Subcutaneous abdominal adipose tissue (tissue), 5 donors: ENCODE data around the gene KIAA1958.

Experiments
- H3K27ac ChIP-seq: one replicate; pipeline ENCODE4 v1.7.0; 2013; ENCODE audit warnings: low read depth, mild to moderate bottlenecking, inconsistent platforms, low read length, moderate library complexity
- H3K27me3 ChIP-seq, 5 donors: one replicate each; pipeline ENCODE4 v1.7.0; 2013; ENCODE audit warnings: low read length in 5 of 5, inconsistent platforms in 1 of 5; ENCODE audit not compliant: control insufficient read depth in 5 of 5, insufficient read depth in 4 of 5
- H3K36me3 ChIP-seq, 5 donors: one replicate each; pipeline ENCODE4 v1.7.0; 2013; ENCODE audit warnings: low read length in 5 of 5; ENCODE audit not compliant: control insufficient read depth in 5 of 5, insufficient read depth in 5 of 5
- H3K4me1 ChIP-seq, 5 donors: one replicate each; pipeline ENCODE4 v1.7.0; 2013; ENCODE audit warnings: low read length in 5 of 5, mild to moderate bottlenecking in 3 of 5, moderate library complexity in 1 of 5; ENCODE audit not compliant: control insufficient read depth in 5 of 5, insufficient read depth in 5 of 5
- H3K4me3 ChIP-seq, 5 donors: one replicate each; pipeline ENCODE4 v1.7.0; 2013; ENCODE audit warnings: low read length in 5 of 5, low read depth in 1 of 5
- H3K9ac ChIP-seq, 5 donors: one replicate each; pipeline ENCODE4 v1.7.0; 2013; ENCODE audit warnings: low read length in 5 of 5, mild to moderate bottlenecking in 4 of 5, moderate library complexity in 3 of 5
- H3K9me3 ChIP-seq, 5 donors: one replicate each; pipeline ENCODE4 v1.7.0; 2013; ENCODE audit warnings: low read length in 5 of 5; ENCODE audit not compliant: control insufficient read depth in 5 of 5
- donor health status: healthy.
- donor health status: healthy.
- donor health status: healthy.
- donor health status: healthy.
- donor health status: healthy.

Gene KIAA1958

GRCh38 chr9:112550531-112550930, 63.9 kb downstream of the KIAA1958 start:
- Histone ChIP-seq H3K9me3 (no peaks in the 10 kb centered on the region), H3K9ac (no peak overlapping the region), H3K4me3 (no peak overlapping the region), H3K4me1 (peaks cover 0 to 7% (median 0%) of the 10 kb centered on the region in 5 donors), H3K36me3 (no peaks in the 10 kb centered on the region), H3K27me3 (no peaks in the 10 kb centered on the region), H3K27ac (no peak overlapping the region)

GRCh38 chr9:112551641-112552040, 65.0 kb downstream of the KIAA1958 start:
- Histone ChIP-seq H3K27me3 (no peaks in the 10 kb centered on the region), H3K4me1 (peaks cover 0 to 7% (median 0%) of the 10 kb centered on the region in 5 donors), H3K36me3 (no peaks in the 10 kb centered on the region), H3K9ac (no peak overlapping the region), H3K4me3 (no peak overlapping the region), H3K27ac (no peak overlapping the region), H3K9me3 (no peaks in the 10 kb centered on the region)

GRCh38 chr9:112552229-112553056, 65.8 kb downstream of the KIAA1958 start:
- no peaks in the 10 kb centered on the region for H3K27me3 ChIP-seq
- peaks cover 0 to 7% (median 0%) of the 10 kb centered on the region in 5 donors for H3K4me1 ChIP-seq
- no peaks in the 10 kb centered on the region for H3K9me3 ChIP-seq
- H3K36me3 ChIP-seq = no peaks in the 10 kb centered on the region
- H3K27ac ChIP-seq = no peak overlapping the region
- H3K9ac ChIP-seq = no peak overlapping the region
- no peak overlapping the region for H3K4me3 ChIP-seq

- Histone ChIP-seq H3K9ac (no peak overlapping the region), H3K27ac (no peak overlapping the region), H3K4me1 (peaks cover 0 to 7% (median 0%) of the 10 kb centered on the region in 5 donors), H3K27me3 (no peaks in the 10 kb centered on the region), H3K36me3 (no peaks in the 10 kb centered on the region), H3K4me3 (no peak overlapping the region), H3K9me3 (no peaks in the 10 kb centered on the region)
These were observed 66.7 kb downstream of the KIAA1958 start for GRCh38 chr9:112553256-112553826.

GRCh38 chr9:112554516-112554915, 67.9 kb downstream of the KIAA1958 start:
- no peaks in the 10 kb centered on the region for H3K36me3 ChIP-seq
- H3K27ac ChIP-seq = no peak overlapping the region
- H3K27me3 ChIP-seq = no peaks in the 10 kb centered on the region
- no peak overlapping the region for H3K9ac ChIP-seq
- H3K4me1 ChIP-seq = peaks cover 0 to 5% (median 0%) of the 10 kb centered on the region in 5 donors
- no peaks in the 10 kb centered on the region for H3K9me3 ChIP-seq
- no peak overlapping the region for H3K4me3 ChIP-seq

GRCh38 chr9:112555101-112555643, 68.5 kb downstream of the KIAA1958 start:
- Histone ChIP-seq H3K4me1 (no peaks in the 10 kb centered on the region), H3K27me3 (no peaks in the 10 kb centered on the region), H3K4me3 (no peak overlapping the region), H3K27ac (no peak overlapping the region), H3K9me3 (no peaks in the 10 kb centered on the region), H3K9ac (no peak overlapping the region), H3K36me3 (no peaks in the 10 kb centered on the region)

GRCh38 chr9:112555844-112556482, 69.3 kb downstream of the KIAA1958 start:
- no peaks in the 10 kb centered on the region for H3K9me3 ChIP-seq
- H3K36me3 ChIP-seq = no peaks in the 10 kb centered on the region
- H3K27me3 ChIP-seq = no peaks in the 10 kb centered on the region
- no peak overlapping the region for H3K27ac ChIP-seq
- H3K9ac ChIP-seq = no peak overlapping the region
- no peaks in the 10 kb centered on the region for H3K4me1 ChIP-seq
- H3K4me3 ChIP-seq = no peak overlapping the region

- Histone ChIP-seq H3K27ac (no peak overlapping the region), H3K4me3 (no peak overlapping the region), H3K9ac (no peak overlapping the region), H3K27me3 (no peaks in the 10 kb centered on the region), H3K36me3 (no peaks in the 10 kb centered on the region), H3K4me1 (no peaks in the 10 kb centered on the region), H3K9me3 (no peaks in the 10 kb centered on the region)
These were observed 70.1 kb downstream of the KIAA1958 start for GRCh38 chr9:112556497-112557442.

- Histone ChIP-seq H3K4me3 (no peak overlapping the region), H3K4me1 (no peaks in the 10 kb centered on the region), H3K36me3 (no peaks in the 10 kb centered on the region), H3K27ac (no peak overlapping the region), H3K9me3 (no peaks in the 10 kb centered on the region), H3K27me3 (no peaks in the 10 kb centered on the region), H3K9ac (no peak overlapping the region)
These were observed 71.8 kb downstream of the KIAA1958 start for GRCh38 chr9:112558476-112558875.
